Endodermal cell (in vitro differentiated cells): ENCODE measurements around the gene HTR1E. TPM values are rescaled to one million over a fixed set of nuclear protein-coding genes. Genes with fewer than 3 reads are reported as not detected.
"Not testable (repeated sequence)": the region's sequence is repeated elsewhere in the genome, so short reads cannot be mapped to it uniquely, and the experiment has no call there.

Source experiments
- DNase-seq: peaks from one replicate; pipeline ENCODE4 v3.0.0-alpha.2; 2017
- H3K27ac ChIP-seq: 2 replicates; pipeline ENCODE4 v1.5.1; 2013; ENCODE audit warnings: mild to moderate bottlenecking, low read depth, low read length, moderate library complexity
- H3K27me3 ChIP-seq: 2 replicates; pipeline ENCODE4 v1.6.1; 2013; ENCODE audit warnings: mild to moderate bottlenecking, low read length, moderate library complexity; ENCODE audit not compliant: insufficient read depth, control insufficient read depth, poor library complexity, severe bottlenecking
- H3K36me3 ChIP-seq: 2 replicates; pipeline ENCODE4 v1.7.0; 2013; ENCODE audit warnings: mild to moderate bottlenecking, low read length, moderate library complexity; ENCODE audit not compliant: control insufficient read depth, insufficient read depth
- H3K4me1 ChIP-seq: one replicate; pipeline ENCODE4 v1.7.0; 2013; ENCODE audit warnings: low read length; ENCODE audit not compliant: control insufficient read depth, insufficient read depth
- H3K4me3 ChIP-seq: 2 replicates; pipeline ENCODE4 v1.5.1; 2013; ENCODE audit warnings: mild to moderate bottlenecking, low read length, moderate library complexity
- H3K9ac ChIP-seq: 2 replicates; pipeline ENCODE4 v1.6.1; 2013; ENCODE audit warnings: mild to moderate bottlenecking, low read length, moderate library complexity; ENCODE audit not compliant: poor library complexity, severe bottlenecking; ENCODE audit errors: extremely low read depth
- H3K9me3 ChIP-seq: 2 replicates; pipeline ENCODE4 v1.6.1; 2013; ENCODE audit warnings: mild to moderate bottlenecking, low read length, moderate library complexity; ENCODE audit not compliant: control insufficient read depth
- H3K27ac Mint-ChIP-seq: 2 replicates; pipeline ENCODE4 v1.8.0; 2020; ENCODE audit warnings: mixed read lengths
- H3K27me3 Mint-ChIP-seq: 2 replicates; pipeline ENCODE4 v1.8.0; 2021; ENCODE audit warnings: mild to moderate bottlenecking, mixed read lengths; ENCODE audit not compliant: insufficient read depth
- H3K36me3 Mint-ChIP-seq: 2 replicates; pipeline ENCODE4 v1.8.0; 2020; ENCODE audit warnings: low read depth, mixed read lengths
- H3K4me1 Mint-ChIP-seq: 2 replicates; pipeline ENCODE4 v1.8.0; 2020; ENCODE audit warnings: mixed read lengths
- H3K4me3 Mint-ChIP-seq: 2 replicates; pipeline ENCODE4 v1.8.0; 2020; ENCODE audit warnings: mild to moderate bottlenecking, moderate library complexity, mixed read lengths
- H3K9me3 Mint-ChIP-seq: 2 replicates; pipeline ENCODE4 v1.8.0; 2020; ENCODE audit warnings: mild to moderate bottlenecking, mixed read lengths
- CTCF ChIP-seq: fragments of 200-600 bp; sonication (generic); conservative IDR thresholded peaks from 2 replicates; pipeline ENCODE4 v1.5.0; 2021; ENCODE audit warnings: antibody characterized with exemption, mild to moderate bottlenecking
- WGBS, 2 experiments: methylation state at CpG; one replicate each; pipeline versions ENCODE4 v1.1.5 to v1.1.7; 2013; ENCODE audit warnings: missing lambda C conversion rate in 2 of 2, mixed read lengths in 1 of 2; ENCODE audit not compliant: insufficient coverage in 1 of 2, insufficient read length in 1 of 2; 5-methylcytosine and 5-hydroxymethylcytosine counted together
- total RNA-seq, 2 donors: library from RNA; stranded (reverse); fragmentation: NEBNext Ultra II Directional in 1 of 2; extraction: Animal tissue kit (Norgen Biotek cat#: 25700) in 1 of 2; gene quantifications; 2 replicates in 1 of 2; 3 replicates in 1 of 2; pipeline ENCODE4 v1.2.1, GENCODE V29; 2021

HTR1E gene
- total RNA-seq, 2 donors from 2014 or later, result 1.3 to 3.6 TPM

DNA sequence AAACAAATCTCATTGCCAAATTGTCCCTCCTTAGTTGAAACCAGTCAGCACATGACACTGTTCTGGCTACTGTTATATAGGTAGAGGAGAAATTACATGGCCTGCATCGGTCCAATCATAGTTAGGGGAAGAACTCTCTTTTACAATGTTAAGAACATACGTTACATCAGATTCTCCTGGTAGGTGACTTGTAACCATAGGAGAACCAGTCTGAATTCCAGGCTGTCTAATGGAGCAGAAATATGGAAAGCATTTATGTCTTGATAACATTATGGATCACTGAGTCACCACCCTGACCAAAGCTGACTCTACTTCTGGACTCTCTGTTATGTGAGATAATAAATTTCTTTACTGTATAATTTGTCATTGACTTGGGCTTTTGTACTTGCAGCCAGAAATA is 40.9 kb downstream of the HTR1E start:
- Histone ChIP-seq H3K4me1 (no peaks in the 10 kb centered on the region), H3K36me3 (no peaks in the 10 kb centered on the region), H3K9me3 (no peaks in the 10 kb centered on the region), H3K9ac (no peak overlapping the region), H3K4me3 (no peak overlapping the region), H3K27me3 (no peaks in the 10 kb centered on the region), H3K27ac (no peak overlapping the region)
- no peaks in the 10 kb centered on the region for H3K27me3 Mint-ChIP-seq
- H3K4me1 Mint-ChIP-seq, result peaks cover 5% of the 10 kb centered on the region
- no peak overlapping the region for H3K4me3 Mint-ChIP-seq
- no peak for DNase-seq
- H3K9me3 Mint-ChIP-seq, result no peaks in the 10 kb centered on the region
- TF ChIP-seq CTCF, result no peak
- no peak overlapping the region for H3K27ac Mint-ChIP-seq
- WGBS, 2 experiments, result 95 to 100% methylated on average over 1 to 2 of the region's 2 CpGs
- peaks cover 3% of the 10 kb centered on the region for H3K36me3 Mint-ChIP-seq

DNA sequence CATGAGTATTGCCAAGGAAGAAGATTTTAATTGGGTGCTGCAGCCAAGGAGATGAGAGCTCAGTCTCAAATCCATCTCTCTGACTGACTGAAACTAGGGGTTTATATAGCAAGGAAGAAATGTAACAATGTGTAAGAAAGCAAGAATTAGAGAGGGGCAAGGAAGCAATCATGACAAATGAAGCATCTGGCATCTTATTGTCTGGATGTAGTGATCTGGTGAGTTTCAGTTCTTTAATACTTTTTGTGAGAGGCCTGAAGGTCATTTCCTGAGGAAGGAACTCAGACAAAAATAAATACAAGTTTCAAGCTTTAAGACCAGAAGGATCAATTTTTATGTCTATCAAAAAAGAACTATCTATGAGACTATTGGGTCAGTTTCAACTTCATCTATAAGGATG is 64.2 kb downstream of the HTR1E start:
- Mint-ChIP-seq H3K9me3 (peaks cover 61% of the 10 kb centered on the region), H3K4me3 (no peak overlapping the region), H3K4me1 (no peaks in the 10 kb centered on the region), H3K27ac (no peak overlapping the region), H3K36me3 (peaks cover 9% of the 10 kb centered on the region), H3K27me3 (no peaks in the 10 kb centered on the region)
- DNase-seq, result no peak
- H3K36me3 ChIP-seq, result no peaks in the 10 kb centered on the region
- no peak overlapping the region for H3K27ac ChIP-seq
- H3K9ac ChIP-seq, result no peak overlapping the region
- H3K4me1 ChIP-seq, result no peaks in the 10 kb centered on the region
- H3K27me3 ChIP-seq, result no peaks in the 10 kb centered on the region
- TF ChIP-seq CTCF, result no peak
- peaks cover 44% of the 10 kb centered on the region for H3K9me3 ChIP-seq
- H3K4me3 ChIP-seq, result no peak overlapping the region

GRCh38 chr6:87002391-87002790 is 65.1 kb downstream of the HTR1E start:
- not testable (repeated sequence) for H3K4me1 ChIP-seq, H3K27ac ChIP-seq, H3K27me3 ChIP-seq, H3K36me3 ChIP-seq, H3K27me3 Mint-ChIP-seq, DNase-seq, H3K4me1 Mint-ChIP-seq, H3K4me3 Mint-ChIP-seq, H3K9ac ChIP-seq, H3K36me3 Mint-ChIP-seq, H3K27ac Mint-ChIP-seq
- H3K4me3 ChIP-seq, result peak overlapping the region; percentile 7
- WGBS, 2 experiments, result 89% methylated on average over 4 of the region's 4 CpGs; no CpG with 5 or more reads in 1 of the 2 experiments
- peaks cover 47% of the 10 kb centered on the region for H3K9me3 ChIP-seq
- peaks cover 64% of the 10 kb centered on the region for H3K9me3 Mint-ChIP-seq

DNA sequence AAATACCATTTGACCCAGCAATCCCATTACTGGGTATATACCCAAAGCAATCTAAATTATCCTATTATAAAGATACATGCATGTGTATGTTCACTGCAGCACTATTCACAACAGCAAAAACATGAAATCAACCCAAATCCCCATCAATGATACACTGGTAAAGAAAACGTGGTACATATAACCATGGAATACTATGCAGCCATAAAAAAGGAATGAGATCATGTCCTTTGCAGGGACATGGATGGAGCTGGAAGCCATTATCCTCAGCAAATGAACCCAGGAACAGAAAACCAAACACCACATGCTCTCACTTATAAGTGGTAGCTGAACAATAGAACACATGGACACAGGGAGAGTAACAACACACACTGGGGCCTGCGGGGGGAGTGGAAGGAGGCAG is 69.2 kb downstream of the HTR1E start:
- H3K27me3 Mint-ChIP-seq, H3K27ac ChIP-seq, H3K27ac Mint-ChIP-seq, H3K4me1 Mint-ChIP-seq, DNase-seq, H3K36me3 Mint-ChIP-seq, H3K4me3 Mint-ChIP-seq, H3K27me3 ChIP-seq, H3K36me3 ChIP-seq, H3K4me1 ChIP-seq, H3K4me3 ChIP-seq, H3K9ac ChIP-seq: not testable (repeated sequence)
- peaks cover 39% of the 10 kb centered on the region for H3K9me3 ChIP-seq
- H3K9me3 Mint-ChIP-seq, result peaks cover 70% of the 10 kb centered on the region
- WGBS, 2 experiments, result 97 to 100% methylated on average over 1 to 2 of the region's 2 CpGs

- not testable (repeated sequence) for H3K27me3 Mint-ChIP-seq, H3K4me1 Mint-ChIP-seq, H3K4me3 ChIP-seq, H3K36me3 ChIP-seq, H3K27me3 ChIP-seq, H3K27ac Mint-ChIP-seq, H3K36me3 Mint-ChIP-seq, H3K4me3 Mint-ChIP-seq, H3K27ac ChIP-seq, H3K9ac ChIP-seq, DNase-seq, H3K4me1 ChIP-seq
- peaks cover 24% of the 10 kb centered on the region for H3K9me3 ChIP-seq
- WGBS, 2 experiments, result 93% methylated on average over 10 of the region's 34 CpGs; no CpG with 5 or more reads in 1 of the 2 experiments
- peaks cover 49% of the 10 kb centered on the region for H3K9me3 Mint-ChIP-seq
Measured at GRCh38 chr6:87009581-87009980, 72.3 kb downstream of the HTR1E start.
